Panc1 (cell line): Measurements from ENCODE around the gene TRAPPC14. TPM values are rescaled to one million over a fixed set of nuclear protein-coding genes. Genes with fewer than 3 reads are reported as not detected.

Experiments
- ATAC-seq: fragments of 200-7000 bp; cut with Tn5 transposase; 2 replicates; pipeline ENCODE4 v1.9.1; 2020; ENCODE audit warnings: mild to moderate bottlenecking, moderate library complexity
- BruUV-seq: library from RNA; stranded (reverse); fragments of 400-500 nt; replicated peaks from 2 replicates; lab custom pipeline; 2021; lab: Mats Ljungman, UMichigan
- CTCF ChIA-PET: fragments of 300-600 bp; sonication (Branson Sonifier 250); formaldehyde crosslinking; loops from one replicate; lab custom pipeline; 2022; ENCODE audit warnings: antibody characterized with exemption; lab: Charles Lee
- POLR2A ChIA-PET: fragments of 300-600 bp; sonication (Branson Sonifier 250); formaldehyde crosslinking; loops from one replicate; lab custom pipeline; 2022; ENCODE audit warnings: antibody characterized with exemption; lab: Charles Lee
- DNase-seq: peaks from one replicate; pipeline ENCODE4 v3.0.0-alpha.2; 2010; ENCODE audit warnings: low read depth, low spot score
- H3K27ac ChIP-seq: 2 replicates; pipeline ENCODE4 v1.5.1; 2011; ENCODE audit warnings: mild to moderate bottlenecking, low read length, inconsistent platforms
- H3K27me3 ChIP-seq: fragments of 200-500 bp; sonication (Bioruptor generic); 2 replicates; pipeline ENCODE4 v1.6.0; 2014; ENCODE audit warnings: low read length, inconsistent platforms; ENCODE audit not compliant: control insufficient read depth, insufficient read depth
- H3K36me3 ChIP-seq: fragments of 200-500 bp; sonication (Bioruptor generic); 2 replicates; pipeline ENCODE4 v1.5.1; 2014; ENCODE audit warnings: inconsistent platforms, mild to moderate bottlenecking, low read length, moderate library complexity; ENCODE audit not compliant: control insufficient read depth, insufficient read depth
- H3K4me1 ChIP-seq: 2 replicates; pipeline ENCODE4 v1.5.1; 2011; ENCODE audit warnings: inconsistent platforms, mild to moderate bottlenecking, low read length, moderate library complexity; ENCODE audit not compliant: control insufficient read depth, insufficient read depth
- H3K4me3 ChIP-seq, 2 experiments: 2 replicates each; pipeline ENCODE4 v1.5.1; 2011 to 2012; ENCODE audit warnings: low read depth in 2 of 2, low read length in 2 of 2, mild to moderate bottlenecking in 2 of 2, inconsistent platforms in 1 of 2, moderate library complexity in 1 of 2
- H3K9me3 ChIP-seq: fragments of 200-500 bp; sonication (Bioruptor generic); 2 replicates; pipeline ENCODE4 v1.5.1; 2014; ENCODE audit warnings: low read depth, mild to moderate bottlenecking, inconsistent platforms, low read length, moderate library complexity; ENCODE audit not compliant: control insufficient read depth, insufficient read depth
- POLR2AphosphoS5 ChIP-seq: IDR thresholded peaks from 2 replicates; pipeline ENCODE4 v1.6.1; 2012; ENCODE audit warnings: mild to moderate bottlenecking, low read depth, low read length, moderate library complexity
- REST ChIP-seq, 2 experiments: IDR thresholded peaks; 2 replicates each; pipeline ENCODE4 v1.6.1; 2011 to 2012; ENCODE audit warnings: low read depth in 2 of 2, control low read depth in 1 of 2, low read length in 1 of 2, mild to moderate bottlenecking in 1 of 2, moderate library complexity in 1 of 2; ENCODE audit not compliant: insufficient read depth in 1 of 2
- SIN3A ChIP-seq: IDR thresholded peaks from 2 replicates; pipeline ENCODE4 v1.6.1; 2012; ENCODE audit warnings: low read depth, mild to moderate bottlenecking, low read length, moderate library complexity, borderline replicate concordance; ENCODE audit not compliant: insufficient read depth
- TCF7L2 ChIP-seq: IDR thresholded peaks from 2 replicates; pipeline ENCODE4 v1.6.1; 2011; ENCODE audit warnings: mild to moderate bottlenecking, low read depth, low read length, inconsistent platforms
- in situ Hi-C: cut with HindIII; loops from 2 replicates; pipeline ENCODE4 v1.10.0; 2016; ENCODE audit warnings: low sequenced_read_pairs, low pct_unique_long_range_greater_than_20kb
- intact Hi-C: fragments of 100-400 bp; cut with micrococcal nuclease; formaldehyde crosslinking; loops from one replicate; pipeline ENCODE4 v1.10.0; 2022; ENCODE audit not compliant: unreplicated experiment
- total RNA-seq: library from RNA; stranded (reverse); gene quantifications from one replicate; pipeline ENCODE4 v1.2.1, GENCODE V29; 2021; ENCODE audit not compliant: unreplicated experiment
- TF ChIP-seq, protein P1 (sequence below): fragments of 450-650 bp; IDR thresholded peaks from 2 replicates; pipeline ENCODE4 v1.5.1; 2017; ENCODE audit warnings: mild to moderate bottlenecking

TRAPPC14 gene
- total RNA-seq, 1 experiment from 2014 or later: 33.2 TPM

- H3K36me3 ChIP-seq: no peaks in the 10 kb centered on the region
- H3K9me3 ChIP-seq: no peaks in the 10 kb centered on the region
- in situ Hi-C loops (no loop called here), intact Hi-C loops (no loop called here)
- no peak overlapping the region for H3K4me3 ChIP-seq
- ChIA-PET CTCF (interaction anchor here (0.8 kb wide), 1 partner anchor 10 kb away, joined by 4 read pairs; no protein-coding TSS in a partner anchor), POLR2A (no interaction called here)
- no peaks in the 10 kb centered on the region for H3K27me3 ChIP-seq
- TF ChIP-seq POLR2AphosphoS5 (no peak), TCF7L2 (no peak), SIN3A (no peak), REST (IDR thresholded peaks at IDR 0.05; ENCODE audit: insufficient read depth in 1 of 2, low read depth in 2 of 2, low read length in 1 of 2) (no peak)
- TF ChIP-seq, protein P1, sequence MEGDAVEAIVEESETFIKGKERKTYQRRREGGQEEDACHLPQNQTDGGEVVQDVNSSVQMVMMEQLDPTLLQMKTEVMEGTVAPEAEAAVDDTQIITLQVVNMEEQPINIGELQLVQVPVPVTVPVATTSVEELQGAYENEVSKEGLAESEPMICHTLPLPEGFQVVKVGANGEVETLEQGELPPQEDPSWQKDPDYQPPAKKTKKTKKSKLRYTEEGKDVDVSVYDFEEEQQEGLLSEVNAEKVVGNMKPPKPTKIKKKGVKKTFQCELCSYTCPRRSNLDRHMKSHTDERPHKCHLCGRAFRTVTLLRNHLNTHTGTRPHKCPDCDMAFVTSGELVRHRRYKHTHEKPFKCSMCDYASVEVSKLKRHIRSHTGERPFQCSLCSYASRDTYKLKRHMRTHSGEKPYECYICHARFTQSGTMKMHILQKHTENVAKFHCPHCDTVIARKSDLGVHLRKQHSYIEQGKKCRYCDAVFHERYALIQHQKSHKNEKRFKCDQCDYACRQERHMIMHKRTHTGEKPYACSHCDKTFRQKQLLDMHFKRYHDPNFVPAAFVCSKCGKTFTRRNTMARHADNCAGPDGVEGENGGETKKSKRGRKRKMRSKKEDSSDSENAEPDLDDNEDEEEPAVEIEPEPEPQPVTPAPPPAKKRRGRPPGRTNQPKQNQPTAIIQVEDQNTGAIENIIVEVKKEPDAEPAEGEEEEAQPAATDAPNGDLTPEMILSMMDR: no peak
- ATAC-seq (no peak), DNase-seq (no peak)
- no peak overlapping the region for H3K27ac ChIP-seq
- H3K4me1 ChIP-seq: no peaks in the 10 kb centered on the region
- BruUV-seq: no TSS peak
These were observed 20.4 kb downstream of the TRAPPC14 start for GRCh38 chr7:100137851-100138760.

- Histone ChIP-seq H3K4me1 (0 out of 2 replicates have a peak, but pooled peaks cover 7% of the 10 kb centered on the region), H3K9me3 (no peaks in the 10 kb centered on the region), H3K36me3 (no peaks in the 10 kb centered on the region), H3K4me3 (no peak overlapping the region), H3K27ac (no peak overlapping the region), H3K27me3 (no peaks in the 10 kb centered on the region)
- CTCF ChIA-PET: interaction anchor here (0.5 to 1.2 kb wide), 8 partner anchors 12 to 213 kb away, joined by 3 to 16 read pairs (median 4); no protein-coding TSS in a partner anchor
- POLR2A ChIA-PET: no interaction called here
- DNase-seq (peak; percentile 74), ATAC-seq (peak; percentile 88)
- TF ChIP-seq SIN3A: no peak
- TF ChIP-seq, protein P1: peak; percentile 96
- in situ Hi-C loops: no loop called here
- no TSS peak for BruUV-seq
- intact Hi-C loops: loop anchor here (5.0 kb wide), 1 partner anchor 85 kb away; the partner anchor contains the start of gene PVRIG
These were observed 25.8 kb downstream of the TRAPPC14 start for GRCh38 chr7:100132697-100133151.
